ENCODE data around the gene GRIK5. TPM values are rescaled to one million over a fixed set of nuclear protein-coding genes. Genes with fewer than 3 reads are reported as not detected.

GRIK5 gene
- total and polyA plus RNA-seq, 2 of the 8 experiments (the other 6 are each of a cell fraction or from before 2014, with no cell fraction given), result 17.8 to 42.9 TPM

- no peak overlapping the region for H2BK15ac ChIP-seq (ENCODE audit: low read length)
- H4K5ac ChIP-seq (ENCODE audit: insufficient read length, low read depth, low read length), result no peak overlapping the region
- H2AFZ ChIP-seq (ENCODE audit: low read length), result no peak overlapping the region
- DNase-seq (ENCODE audit: low read depth in 1 of 2, low spot score in 2 of 2), result no peak
- no peaks in the 10 kb centered on the region for H3K27me3 ChIP-seq (replicated peaks in 1 of 4; ENCODE audit: control insufficient read depth in 3 of 4, extremely low read depth in 1 of 4, insufficient read depth in 3 of 4, low read length in 3 of 4)
- H2BK12ac ChIP-seq (ENCODE audit: low read depth, low read length), result no peak overlapping the region
- no peak overlapping the region for H4K91ac ChIP-seq (replicated peaks; ENCODE audit: insufficient read length, low read length)
- POLR2A ChIA-PET (ENCODE audit: partially characterized antibody), result no interaction called here
- TF ChIP-seq POLR2AphosphoS5 (IDR thresholded peaks at IDR 0.05; ENCODE audit: low read depth, low read length), result no peak
- TF ChIP-seq BACH1 (IDR thresholded peaks at IDR 0.05; ENCODE audit: low read length), result no peak
- TF ChIP-seq ZNF274 (IDR thresholded peaks at IDR 0.05; ENCODE audit: borderline replicate concordance, extremely low read depth, low read length), result no peak
- no peak for TF ChIP-seq PHF8 (conservative IDR thresholded peaks at IDR 0.05; ENCODE audit: low read depth, low read length)
- no peak for TF ChIP-seq RNF2 (IDR thresholded peaks at IDR 0.05; ENCODE audit: borderline replicate concordance, low read depth, low read length, missing control alignments, poor library complexity, severe bottlenecking)
- no peak for TF ChIP-seq CHD2 (IDR thresholded peaks at IDR 0.05; ENCODE audit: low read length)
- TF ChIP-seq SP4 (IDR thresholded peaks at IDR 0.05; ENCODE audit: low read length), result no peak
- no peak for TF ChIP-seq EGR1 (IDR thresholded peaks at IDR 0.05; ENCODE audit: borderline replicate concordance, low read depth, low read length)
- TF ChIP-seq, protein P1, sequence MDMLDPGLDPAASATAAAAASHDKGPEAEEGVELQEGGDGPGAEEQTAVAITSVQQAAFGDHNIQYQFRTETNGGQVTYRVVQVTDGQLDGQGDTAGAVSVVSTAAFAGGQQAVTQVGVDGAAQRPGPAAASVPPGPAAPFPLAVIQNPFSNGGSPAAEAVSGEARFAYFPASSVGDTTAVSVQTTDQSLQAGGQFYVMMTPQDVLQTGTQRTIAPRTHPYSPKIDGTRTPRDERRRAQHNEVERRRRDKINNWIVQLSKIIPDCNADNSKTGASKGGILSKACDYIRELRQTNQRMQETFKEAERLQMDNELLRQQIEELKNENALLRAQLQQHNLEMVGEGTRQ (IDR thresholded peaks at IDR 0.05; ENCODE audit: low read length), result no peak
- TF ChIP-seq CBX8 (IDR thresholded peaks at IDR 0.05; ENCODE audit: borderline replicate concordance, low read depth, low read length), result no peak
- TF ChIP-seq SIX5 (IDR thresholded peaks at IDR 0.05; ENCODE audit: low read depth, low read length), result no peak
- H3K14ac ChIP-seq (ENCODE audit: insufficient read length), result no peak overlapping the region
- H2BK120ac ChIP-seq (replicated peaks; ENCODE audit: low read depth, low read length), result no peak overlapping the region
- H3K23me2 ChIP-seq (ENCODE audit: low read depth, low read length), result no peaks in the 10 kb centered on the region
- no peak overlapping the region for H3K18ac ChIP-seq (ENCODE audit: extremely low read depth, low read length)
- no peak overlapping the region for H2BK5ac ChIP-seq (ENCODE audit: low read depth, low read length)
- no peak overlapping the region for H3K4me3 ChIP-seq (ENCODE audit: extremely low read depth in 1 of 4, insufficient read depth in 2 of 4, low read depth in 3 of 4, low read length in 4 of 4)
- CTCF ChIA-PET (ENCODE audit: partially characterized antibody), result interaction anchor here (0.6 to 2.4 kb wide), 7 partner anchors 14 to 116 kb away, joined by 3 to 23 read pairs (median 4); no protein-coding TSS in a partner anchor
- H3K56ac ChIP-seq (replicated peaks; ENCODE audit: insufficient read length, low read depth, low read length), result no peak overlapping the region
- H3K9me3 ChIP-seq (ENCODE audit: insufficient read depth in 2 of 2, low read depth in 1 of 2, low read length in 1 of 2), result no peaks in the 10 kb centered on the region
- no peak overlapping the region for H2BK20ac ChIP-seq (ENCODE audit: low read length)
- H3K27ac ChIP-seq (ENCODE audit: low read depth, low read length), result no peak overlapping the region
- H3K23ac ChIP-seq (ENCODE audit: insufficient read length), result no peak overlapping the region
- H3K36me3 ChIP-seq (ENCODE audit: control insufficient read depth in 2 of 4, insufficient read depth in 4 of 4, low read length in 3 of 4), result peaks cover 5 to 20% (median 6%) of the 10 kb centered on the region in 4 experiments; a peak in 5 of 8 replicates
- H3K79me2 ChIP-seq (ENCODE audit: control insufficient read depth in 1 of 2, insufficient read depth in 2 of 2, low read length in 2 of 2), result no peaks in the 10 kb centered on the region
- H3K4me2 ChIP-seq (ENCODE audit: insufficient read depth in 1 of 2, low read depth in 2 of 2, low read length in 2 of 2), result no peak overlapping the region; a peak in 1 of 4 replicates
- H2AK5ac ChIP-seq (ENCODE audit: low read depth, low read length), result no peak overlapping the region
- 83% methylated on average over 5 of the region's 5 CpGs; no CpG with 5 or more reads in 1 of the 2 experiments for WGBS, 2 experiments (ENCODE audit: extremely low coverage in 1 of 2, insufficient coverage in 1 of 2, insufficient read length in 1 of 2, insufficient replicate concordance in 2 of 2, low coverage in 1 of 2, low lambda C conversion rate in 2 of 2, missing lambda C conversion rate in 1 of 2)
- H3K4ac ChIP-seq (replicated peaks; ENCODE audit: insufficient read length, low read depth, low read length), result no peak overlapping the region
- H3K9ac ChIP-seq (replicated peaks in 1 of 4; ENCODE audit: extremely low read depth in 1 of 4, low read depth in 3 of 4, low read length in 3 of 4), result no peak overlapping the region
- H4K8ac ChIP-seq (ENCODE audit: extremely low read depth, insufficient read depth, low read length), result no peak overlapping the region
- peaks cover 0 to 6% (median 5%) of the 10 kb centered on the region in 4 experiments; a peak in 5 of 7 replicates for H3K4me1 ChIP-seq (replicated peaks in 1 of 4; ENCODE audit: control insufficient read depth in 3 of 4, insufficient read depth in 4 of 4, low read length in 3 of 4)
- H3K79me1 ChIP-seq (ENCODE audit: low read depth, low read length), result no peaks in the 10 kb centered on the region
- FAIRE-seq, result no peak
- no peaks in the 10 kb centered on the region for H4K20me1 ChIP-seq (replicated peaks in 1 of 2; ENCODE audit: control insufficient read depth in 1 of 2, insufficient read depth in 2 of 2, low read length in 2 of 2)
Measured at GRCh38 chr19:42033413-42033812, 36.6 kb downstream of the GRIK5 start.
